HG03439 (cell line): ENCODE results near the gene AKAP6.

ENCODE experiments used
- ATAC-seq: cut with Tn5 transposase; IDR thresholded peaks from one replicate; pipeline ENCODE4 v1.9.1; 2021; ENCODE audit warnings: mild to moderate bottlenecking, moderate library complexity; ENCODE audit not compliant: unreplicated experiment

AKAP6 gene

GRCh38 chr14:32329146-32329545 is at the start of gene AKAP6:
Gene AKAP6 (plus strand): TSS chr14:32329298. CDS start chr14:32433494, 104,196 bp downstream.
- no peak for ATAC-seq

DNA sequence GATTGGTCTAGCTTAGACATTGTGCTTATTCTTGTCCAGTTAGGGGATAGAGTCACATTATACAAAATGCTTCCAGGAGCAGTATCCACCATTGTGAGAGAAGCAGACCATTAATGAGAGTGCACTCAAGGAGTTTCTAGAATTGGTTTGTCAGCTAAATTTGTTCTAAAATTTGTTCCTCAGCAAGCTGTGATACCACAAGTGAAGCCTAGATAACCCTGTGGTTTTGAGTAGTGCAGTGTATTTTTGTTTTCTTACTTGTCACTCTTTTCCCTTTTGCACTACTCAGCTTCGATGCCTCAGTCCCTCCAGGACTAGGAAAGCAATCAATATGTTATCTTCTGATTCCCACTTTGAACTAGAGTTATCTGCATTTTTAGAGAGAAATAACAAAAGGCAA is 42.5 kb upstream of the AKAP6 start:
- no peak for ATAC-seq

DNA sequence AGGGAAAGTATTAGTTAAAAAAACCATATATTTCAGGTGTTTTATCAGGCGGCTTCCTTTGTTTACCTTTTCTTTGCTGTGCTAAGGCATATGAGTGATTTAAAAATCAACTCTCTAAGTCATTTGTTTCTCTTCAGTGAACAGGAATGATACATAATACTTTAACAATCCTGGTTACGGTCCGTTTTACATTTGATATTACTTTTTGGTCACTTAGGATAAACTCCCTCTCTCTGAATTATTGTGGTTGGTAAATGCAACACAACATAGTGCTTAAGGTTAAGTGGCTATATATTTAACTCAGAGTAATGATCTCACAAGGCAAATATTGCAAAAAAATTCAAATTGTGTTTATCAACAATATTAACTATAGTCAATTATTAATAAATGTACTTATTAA is 32.7 kb upstream of the AKAP6 start:
- ATAC-seq: no peak

- ATAC-seq: no peak
These were observed 30.8 kb upstream of the AKAP6 start for GRCh38 chr14:32298346-32298745.

DNA sequence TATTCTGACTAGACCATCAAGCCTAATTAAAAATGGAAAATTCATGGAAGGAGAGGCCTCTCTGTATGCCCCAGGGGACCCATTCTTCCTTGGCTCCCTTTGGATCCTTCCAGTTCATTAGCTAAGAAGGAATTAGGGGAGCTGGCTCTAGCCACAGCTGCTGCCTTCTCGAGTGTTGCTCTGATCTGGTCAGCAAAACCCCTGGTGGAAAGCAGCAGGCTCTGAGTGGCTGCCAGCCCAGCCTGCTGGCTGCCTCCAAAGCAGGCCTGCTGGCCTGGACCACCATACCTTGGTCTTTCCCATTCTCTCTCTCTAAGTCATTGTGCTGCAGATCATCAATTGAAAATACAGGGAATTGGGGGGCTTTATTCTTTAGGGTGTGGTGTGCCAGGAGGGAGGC is 29.0 kb upstream of the AKAP6 start:
- ATAC-seq: no peak

DNA sequence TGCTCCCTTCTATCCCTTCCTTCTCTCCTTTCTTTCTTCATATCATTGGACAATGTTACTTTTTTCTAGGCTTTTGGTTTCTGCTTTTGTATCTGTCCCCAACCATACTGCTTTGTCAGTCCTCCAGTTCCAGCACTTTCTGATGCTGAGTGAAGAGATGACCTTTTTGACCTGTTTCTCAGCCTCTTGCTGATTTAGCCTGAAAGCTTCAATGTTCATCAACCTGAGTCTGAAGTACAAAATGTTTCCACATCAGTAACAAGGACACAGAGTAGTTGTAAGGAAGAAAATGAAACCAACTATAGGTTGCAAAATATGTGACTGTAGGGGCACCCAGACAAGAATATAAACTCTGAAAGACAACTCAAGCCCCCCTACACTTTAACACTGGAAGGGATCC is 25.2 kb upstream of the AKAP6 start:
- ATAC-seq: no peak

GRCh38 chr14:32304296-32304695 is 24.8 kb upstream of the AKAP6 start:
- ATAC-seq: no peak

DNA sequence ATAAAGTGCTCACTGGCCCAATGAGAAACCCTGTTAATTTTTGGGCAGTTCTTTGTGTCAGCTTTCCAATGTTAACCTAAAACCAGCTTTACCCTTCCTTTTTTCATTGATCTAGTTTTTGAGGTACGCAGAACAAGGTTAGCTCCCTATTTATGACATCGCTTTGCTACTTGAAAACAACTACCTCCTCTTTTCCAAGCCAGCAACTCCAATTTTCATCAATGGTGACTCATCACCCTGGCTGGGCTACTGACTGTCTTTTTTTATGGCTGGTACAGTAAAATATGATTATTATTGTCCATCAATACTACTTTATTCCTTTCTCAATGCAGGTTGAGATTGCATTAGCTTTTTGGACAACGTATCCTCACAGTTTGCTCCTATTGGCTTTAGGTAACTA is 22.5 kb upstream of the AKAP6 start:
- no peak for ATAC-seq

DNA sequence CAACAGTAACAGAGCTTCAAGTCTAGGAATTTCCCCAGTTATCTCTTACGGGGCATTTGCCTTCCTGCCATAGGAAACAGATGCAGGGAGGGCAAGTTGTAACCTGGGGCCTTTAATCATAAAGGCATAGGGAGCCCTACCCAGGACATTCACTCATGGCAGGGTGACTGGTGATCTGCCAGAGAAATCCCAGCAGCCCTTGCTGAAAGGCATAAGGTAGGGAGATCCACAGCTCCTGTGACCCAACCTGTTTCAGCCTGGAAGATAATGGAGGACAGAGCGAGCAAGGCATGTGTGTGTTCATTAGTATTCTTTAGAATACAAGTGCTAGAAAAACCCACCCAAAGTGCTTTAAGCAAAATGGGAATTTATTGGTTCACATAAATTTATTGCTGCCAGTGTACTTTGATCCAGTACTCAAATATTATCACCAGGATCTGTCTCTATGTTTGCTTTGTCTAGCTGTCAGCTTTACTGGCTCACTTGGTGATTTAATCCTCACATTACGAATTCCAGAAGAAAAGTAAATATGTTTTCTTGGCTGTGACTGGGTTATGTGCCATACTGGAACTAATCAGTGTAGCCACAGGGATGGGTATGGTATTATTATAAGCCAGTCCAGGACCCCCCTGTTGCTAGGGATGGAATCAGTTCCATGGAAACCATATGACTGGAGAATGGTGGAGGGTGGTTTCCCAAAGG is 21.1 kb upstream of the AKAP6 start:
- no peak for ATAC-seq

DNA sequence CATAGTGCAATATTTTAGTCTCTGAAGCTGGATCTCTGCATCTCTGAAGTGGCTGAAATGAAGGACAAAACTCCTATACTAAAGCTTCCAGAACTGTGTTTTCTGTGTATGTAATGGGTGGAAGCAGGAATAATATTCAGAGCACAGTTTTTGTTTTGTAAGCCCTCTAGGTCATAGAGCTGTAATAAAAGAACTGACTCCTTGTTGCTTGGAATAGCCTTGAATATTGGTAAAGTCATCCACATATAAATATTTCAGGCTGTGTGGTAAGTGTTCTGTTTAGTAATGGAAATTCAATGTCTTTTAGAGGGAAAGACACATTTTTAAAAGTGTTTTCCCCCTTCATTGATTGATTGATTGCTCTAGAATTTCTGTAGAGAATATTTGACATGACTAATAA is 18.2 kb upstream of the AKAP6 start:
- no peak for ATAC-seq

DNA sequence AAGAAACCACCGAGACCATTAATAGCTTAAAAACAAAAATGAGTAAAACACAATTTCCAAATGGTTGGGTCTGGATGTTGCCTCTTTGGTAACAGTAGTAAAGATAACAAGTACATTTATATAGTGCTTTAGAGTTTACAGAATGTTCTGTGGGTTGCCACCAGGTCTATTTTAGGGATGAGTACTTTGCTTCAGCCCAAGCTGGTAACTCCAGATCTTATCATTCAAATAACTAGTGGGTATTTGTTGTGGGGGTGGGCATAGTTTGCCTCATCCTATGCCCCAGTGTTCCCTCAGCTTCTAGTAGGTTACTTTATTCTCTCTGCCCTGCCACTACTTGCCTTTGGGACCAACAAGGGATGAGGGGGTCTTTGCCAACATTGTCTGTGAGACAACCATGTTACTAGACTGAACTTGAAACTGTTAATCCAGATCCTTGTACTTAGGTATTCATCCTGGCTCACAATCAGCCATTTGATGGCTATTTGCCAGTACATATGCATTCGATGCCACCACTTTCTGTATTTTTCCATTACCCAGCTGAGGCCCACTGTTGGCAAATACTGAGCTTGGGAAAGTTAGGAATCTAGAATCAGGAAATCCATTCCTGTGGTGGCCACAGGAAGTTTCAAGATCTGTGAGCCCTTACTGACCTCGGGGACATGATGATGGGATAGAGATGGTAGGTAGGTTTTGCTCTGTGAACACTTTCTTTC is 17.6 kb upstream of the AKAP6 start:
- no peak for ATAC-seq

DNA sequence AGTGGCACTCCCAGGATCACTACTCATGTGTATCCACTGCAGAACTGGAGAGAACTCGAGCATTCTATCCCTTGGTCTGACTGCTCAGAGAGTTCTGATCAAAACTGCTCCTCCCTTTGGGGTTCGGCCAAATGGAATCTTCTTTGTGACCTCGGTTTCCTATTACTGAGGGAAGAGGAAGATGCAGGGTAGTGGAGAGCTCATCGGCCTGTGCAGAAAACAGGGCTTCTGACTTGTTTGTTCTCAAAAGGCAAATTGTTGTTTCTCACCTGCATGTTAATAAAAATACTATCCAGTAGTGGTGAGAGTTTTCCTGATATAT is 17.1 kb upstream of the AKAP6 start:
- no peak for ATAC-seq

DNA sequence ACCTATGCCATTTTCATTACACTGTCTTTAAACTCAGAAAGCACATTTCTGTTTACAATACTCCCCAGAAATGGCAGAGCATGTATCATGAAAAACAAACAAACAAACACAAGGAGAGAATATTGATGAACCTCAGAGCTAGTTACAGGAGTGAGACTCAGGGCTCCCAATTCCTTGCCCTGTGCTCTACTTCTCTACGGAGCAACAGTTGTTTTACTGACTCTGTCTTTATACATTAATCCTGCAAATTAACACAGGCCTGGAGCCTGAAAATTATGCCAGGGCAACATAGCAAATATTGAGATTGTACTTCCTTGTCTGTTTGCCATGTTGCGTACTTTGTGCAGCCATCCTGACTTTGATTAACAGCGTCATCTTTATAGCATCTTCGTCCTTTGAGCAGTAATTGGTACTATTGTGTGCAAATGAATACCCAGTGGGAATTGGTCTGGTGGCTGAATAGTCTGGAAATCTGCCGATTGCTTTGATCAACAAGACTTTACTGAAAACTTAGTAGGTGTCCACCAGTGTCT is 15.2 kb upstream of the AKAP6 start:
- ATAC-seq: no peak

DNA sequence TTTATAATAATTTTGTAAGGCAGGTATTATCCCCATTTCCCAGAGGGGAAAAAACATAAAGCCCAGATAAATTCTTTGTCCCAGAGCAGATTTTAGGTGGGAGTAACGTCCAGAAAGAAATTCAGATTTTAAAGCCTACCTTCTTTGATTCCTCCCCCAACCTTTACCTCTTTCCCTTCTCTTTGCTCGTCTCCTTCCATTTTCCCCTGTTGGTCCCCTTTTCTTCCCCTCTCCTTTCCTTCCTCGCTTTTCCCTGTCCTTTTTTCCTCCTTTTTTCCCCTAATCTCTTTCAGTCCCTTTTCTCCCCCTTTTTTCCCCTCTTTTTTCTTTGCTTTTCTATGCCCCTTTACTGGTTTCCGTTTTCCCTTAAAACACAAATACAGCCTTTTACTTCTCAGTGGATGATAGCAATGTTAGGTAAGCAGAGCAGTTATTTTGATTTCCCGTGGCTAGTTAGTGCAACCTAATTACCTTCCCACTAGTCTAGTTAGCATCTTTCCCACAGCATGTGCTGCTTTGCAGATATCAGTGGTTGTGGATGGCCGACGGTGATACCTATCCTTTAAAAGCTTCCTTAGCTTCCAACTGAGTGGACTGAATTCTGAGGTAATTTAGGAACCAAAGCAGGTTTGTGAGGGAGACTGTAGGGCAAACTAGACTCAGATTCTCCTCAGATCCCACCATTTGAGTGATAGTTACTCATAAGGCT is 10.9 kb upstream of the AKAP6 start:
- no peak for ATAC-seq

GRCh38 chr14:32319368-32320049 is 9.6 kb upstream of the AKAP6 start:
- ATAC-seq: no peak

GRCh38 chr14:32324601-32325000 is 4.5 kb upstream of the AKAP6 start:
- ATAC-seq: no peak

DNA sequence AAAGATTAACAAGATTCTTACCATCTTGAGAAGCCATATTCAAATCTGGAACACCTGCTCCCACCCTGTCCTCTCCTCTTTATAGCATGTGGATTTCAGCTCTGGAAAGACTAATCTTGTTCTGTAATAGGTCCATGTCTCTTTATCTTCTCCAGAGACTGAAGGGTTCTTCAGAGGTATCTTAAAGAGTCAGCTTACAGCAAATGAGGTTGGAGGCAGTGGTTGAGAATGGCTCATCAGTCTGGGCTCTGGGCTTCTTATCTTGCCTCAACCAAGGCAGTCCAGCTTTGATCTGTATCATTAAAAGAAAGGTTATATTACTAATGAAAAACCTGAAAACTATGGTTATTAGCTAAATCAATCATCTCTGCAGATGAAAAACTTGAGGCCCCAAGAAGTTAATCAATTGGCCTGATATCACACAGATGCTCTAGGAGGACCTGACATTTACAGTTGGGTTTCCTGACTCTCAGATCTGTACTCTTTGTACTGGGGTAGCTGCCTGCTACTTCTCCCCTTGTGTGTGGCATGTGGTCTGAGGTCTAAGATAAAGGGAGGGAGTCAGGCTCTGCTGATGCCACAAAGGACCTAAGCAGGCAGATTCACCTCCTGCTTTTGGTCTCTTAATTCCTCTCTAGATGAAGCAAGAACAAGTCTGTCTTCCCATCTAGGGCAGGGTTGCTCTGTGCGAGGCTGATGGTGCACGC is 1.7 kb upstream of the AKAP6 start:
- ATAC-seq: no peak

- no peak for ATAC-seq
These were observed 690 bp downstream of the AKAP6 start for GRCh38 chr14:32329690-32330285.

GRCh38 chr14:32330351-32331111 is 1.4 kb downstream of the AKAP6 start:
- ATAC-seq: no peak

- ATAC-seq: no peak
These were observed 2.1 kb downstream of the AKAP6 start for GRCh38 chr14:32331206-32331605.
